HG03097 (cell line): ENCODE results near the gene DCN.

Source experiments
- ATAC-seq: cut with Tn5 transposase; IDR thresholded peaks from one replicate; pipeline ENCODE4 v1.9.1; 2021; ENCODE audit not compliant: unreplicated experiment, low FRiP score

Gene DCN

GRCh38 chr12:91105807-91106206, 76.8 kb downstream of the DCN start:
- ATAC-seq: no peak

GRCh38 chr12:91104812-91105466, 77.7 kb downstream of the DCN start:
- ATAC-seq: no peak

- no peak for ATAC-seq
These were observed 79.0 kb downstream of the DCN start for GRCh38 chr12:91103624-91104023.

GRCh38 chr12:91103101-91103500, 79.5 kb downstream of the DCN start:
- ATAC-seq: no peak

- ATAC-seq: no peak
These were observed 81.7 kb downstream of the DCN start for GRCh38 chr12:91100906-91101305.

GRCh38 chr12:91099836-91100235, 82.8 kb downstream of the DCN start:
- ATAC-seq: no peak

GRCh38 chr12:91099341-91099740, 83.3 kb downstream of the DCN start:
- ATAC-seq: no peak

- no peak for ATAC-seq
These were observed 83.7 kb downstream of the DCN start for GRCh38 chr12:91098941-91099340.

- no peak for ATAC-seq
These were observed 84.2 kb downstream of the DCN start for GRCh38 chr12:91098461-91098860.

- ATAC-seq: no peak
These were observed 87.7 kb downstream of the DCN start for GRCh38 chr12:91094957-91095356.

- ATAC-seq: no peak
These were observed 88.5 kb downstream of the DCN start for GRCh38 chr12:91094032-91094662.

GRCh38 chr12:91093341-91093740, 89.3 kb downstream of the DCN start:
- ATAC-seq: no peak

- no peak for ATAC-seq
These were observed 90.5 kb downstream of the DCN start for GRCh38 chr12:91091916-91092715.
